Measurements from ENCODE around the gene CACNG3.

DNA sequence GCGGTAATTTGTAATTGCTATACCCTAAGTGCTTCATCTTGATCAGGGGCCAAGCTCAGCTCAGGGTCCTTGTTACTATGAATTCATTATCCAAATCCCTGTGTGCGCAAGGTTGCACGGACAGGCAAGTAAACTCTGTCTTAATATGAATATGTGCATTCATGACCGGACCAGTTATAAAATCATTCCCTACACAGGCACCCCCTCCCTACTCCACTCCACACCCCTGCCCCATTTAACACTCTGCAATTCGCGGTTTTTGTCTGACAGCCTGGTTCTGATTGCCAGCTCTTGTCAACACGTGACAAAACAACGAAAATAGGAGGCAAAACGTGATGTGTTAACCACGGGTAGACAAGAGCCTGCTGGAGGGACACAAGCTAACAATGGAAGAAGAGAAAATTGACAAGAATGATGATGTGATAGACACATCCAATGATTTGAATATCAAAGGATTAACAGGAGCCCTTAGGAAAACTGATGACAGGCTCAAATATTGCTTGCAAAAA, 76.5 kb downstream of the CACNG3 start:
- no peak for TF ChIP-seq EZH2 (IDR thresholded peaks at IDR 0.05; ENCODE audit: low read length, unreplicated experiment)
- TF ChIP-seq, protein P1, sequence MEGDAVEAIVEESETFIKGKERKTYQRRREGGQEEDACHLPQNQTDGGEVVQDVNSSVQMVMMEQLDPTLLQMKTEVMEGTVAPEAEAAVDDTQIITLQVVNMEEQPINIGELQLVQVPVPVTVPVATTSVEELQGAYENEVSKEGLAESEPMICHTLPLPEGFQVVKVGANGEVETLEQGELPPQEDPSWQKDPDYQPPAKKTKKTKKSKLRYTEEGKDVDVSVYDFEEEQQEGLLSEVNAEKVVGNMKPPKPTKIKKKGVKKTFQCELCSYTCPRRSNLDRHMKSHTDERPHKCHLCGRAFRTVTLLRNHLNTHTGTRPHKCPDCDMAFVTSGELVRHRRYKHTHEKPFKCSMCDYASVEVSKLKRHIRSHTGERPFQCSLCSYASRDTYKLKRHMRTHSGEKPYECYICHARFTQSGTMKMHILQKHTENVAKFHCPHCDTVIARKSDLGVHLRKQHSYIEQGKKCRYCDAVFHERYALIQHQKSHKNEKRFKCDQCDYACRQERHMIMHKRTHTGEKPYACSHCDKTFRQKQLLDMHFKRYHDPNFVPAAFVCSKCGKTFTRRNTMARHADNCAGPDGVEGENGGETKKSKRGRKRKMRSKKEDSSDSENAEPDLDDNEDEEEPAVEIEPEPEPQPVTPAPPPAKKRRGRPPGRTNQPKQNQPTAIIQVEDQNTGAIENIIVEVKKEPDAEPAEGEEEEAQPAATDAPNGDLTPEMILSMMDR (conservative IDR thresholded peaks at IDR 0.05; ENCODE audit: low read depth, low read length), result no peak

Data from PC-3 (cell line).